ENCODE measurements around the gene KDM4C. TPM values are rescaled to one million over a fixed set of nuclear protein-coding genes. Genes with fewer than 3 reads are reported as not detected.

The KDM4C gene
- total RNA-seq, 4 donors from 2014 or later, result 25.2 to 41.1 (median 26.4) TPM

- no peak overlapping the region for H3K4me3 ChIP-seq
- H3K27me3 ChIP-seq, result no peaks in the 10 kb centered on the region
- no peak for DNase-seq (ENCODE audit: extremely low spot score)
- no peak for TF ChIP-seq POLR2AphosphoS5 (IDR thresholded peaks at IDR 0.05)
- no peak for TF ChIP-seq POLR2A (IDR thresholded peaks at IDR 0.05; ENCODE audit: low read depth)
- no peak for TF ChIP-seq EP300 (IDR thresholded peaks at IDR 0.05)
- TF ChIP-seq CTCF (IDR thresholded peaks at IDR 0.05), result no peak
- intact Hi-C loops (cut with DNase I), result no loop called here
- 58% methylated on average over 5 of the region's 5 CpGs for WGBS
- peaks cover 0 to 17% (median 0%) of the 10 kb centered on the region in 4 donors for H3K36me3 ChIP-seq
- H3K27ac ChIP-seq (replicated peaks in 1 of 4), result no peak overlapping the region
- no peaks in the 10 kb centered on the region for H3K4me1 ChIP-seq
- H3K9me3 ChIP-seq, result no peaks in the 10 kb centered on the region
These were observed 126.3 kb downstream of the KDM4C start for GRCh38 chr9:6884101-6884500.

GRCh38 chr9:6884990-6885389 lies 127.2 kb downstream of the KDM4C start:
- Histone ChIP-seq H3K36me3 (peaks cover 0 to 25% (median 0%) of the 10 kb centered on the region in 4 donors), H3K4me3 (no peak overlapping the region), H3K27me3 (no peaks in the 10 kb centered on the region), H3K9me3 (no peaks in the 10 kb centered on the region), H3K27ac (replicated peaks in 1 of 4) (no peak overlapping the region), H3K4me1 (no peaks in the 10 kb centered on the region)
- no peak for DNase-seq (ENCODE audit: extremely low spot score)
- TF ChIP-seq POLR2A (IDR thresholded peaks at IDR 0.05; ENCODE audit: low read depth), result no peak
- intact Hi-C loops (cut with DNase I), result no loop called here
- WGBS, result 83% methylated on average over 2 of the region's 2 CpGs

GRCh38 chr9:6887051-6887450 lies 129.3 kb downstream of the KDM4C start:
- intact Hi-C loops (cut with DNase I), result no loop called here
- Histone ChIP-seq H3K9me3 (no peaks in the 10 kb centered on the region), H3K27me3 (no peaks in the 10 kb centered on the region), H3K36me3 (peaks cover 0 to 21% (median 0%) of the 10 kb centered on the region in 4 donors), H3K4me3 (no peak overlapping the region), H3K4me1 (peaks cover 0 to 4% (median 0%) of the 10 kb centered on the region in 4 donors), H3K27ac (replicated peaks in 1 of 4) (no peak overlapping the region)
- DNase-seq (ENCODE audit: extremely low spot score), result no peak
- 63% methylated on average over 2 of the region's 2 CpGs for WGBS
- TF ChIP-seq POLR2AphosphoS5 (IDR thresholded peaks at IDR 0.05), result no peak
- no peak for TF ChIP-seq EP300 (IDR thresholded peaks at IDR 0.05)
- TF ChIP-seq CTCF (IDR thresholded peaks at IDR 0.05), result no peak
- no peak for TF ChIP-seq POLR2A (IDR thresholded peaks at IDR 0.05; ENCODE audit: low read depth)

GRCh38 chr9:6889868-6890267 lies 132.1 kb downstream of the KDM4C start:
- H3K9me3 ChIP-seq, result no peaks in the 10 kb centered on the region
- no peak for DNase-seq (ENCODE audit: extremely low spot score)
- H3K4me1 ChIP-seq, result peaks cover 0 to 4% (median 0%) of the 10 kb centered on the region in 4 donors
- TF ChIP-seq POLR2AphosphoS5 (IDR thresholded peaks at IDR 0.05) (no peak), CTCF (IDR thresholded peaks at IDR 0.05) (no peak), POLR2A (IDR thresholded peaks at IDR 0.05; ENCODE audit: low read depth) (no peak), EP300 (IDR thresholded peaks at IDR 0.05) (no peak)
- no peaks in the 10 kb centered on the region for H3K27me3 ChIP-seq
- peaks cover 0 to 40% (median 12%) of the 10 kb centered on the region in 4 donors for H3K36me3 ChIP-seq
- H3K27ac ChIP-seq (replicated peaks in 1 of 4), result no peak overlapping the region
- WGBS, result 88% methylated on average over 5 of the region's 5 CpGs
- H3K4me3 ChIP-seq, result no peak overlapping the region
- intact Hi-C loops (cut with DNase I), result no loop called here

- no peak for DNase-seq (ENCODE audit: extremely low spot score)
- no peaks in the 10 kb centered on the region for H3K9me3 ChIP-seq
- TF ChIP-seq POLR2AphosphoS5 (IDR thresholded peaks at IDR 0.05) (no peak), CTCF (IDR thresholded peaks at IDR 0.05) (no peak), EP300 (IDR thresholded peaks at IDR 0.05) (no peak), POLR2A (IDR thresholded peaks at IDR 0.05; ENCODE audit: low read depth) (no peak)
- H3K27me3 ChIP-seq, result no peaks in the 10 kb centered on the region
- peaks cover 0 to 27% (median 12%) of the 10 kb centered on the region in 4 donors for H3K36me3 ChIP-seq
- no peak overlapping the region for H3K4me3 ChIP-seq
- 94% methylated on average over 6 of the region's 6 CpGs for WGBS
- peaks cover 0 to 14% (median 11%) of the 10 kb centered on the region in 4 donors for H3K4me1 ChIP-seq
- no peak overlapping the region for H3K27ac ChIP-seq (replicated peaks in 1 of 4)
- intact Hi-C loops (cut with DNase I), result no loop called here
These were observed 135.8 kb downstream of the KDM4C start for GRCh38 chr9:6893350-6894131.
